ENCODE data around the gene OR13H1.
"Not testable (repeated sequence)": the region's sequence is repeated elsewhere in the genome, so short reads cannot be mapped to it uniquely, and the experiment has no call there.

Gene OR13H1, protein sequence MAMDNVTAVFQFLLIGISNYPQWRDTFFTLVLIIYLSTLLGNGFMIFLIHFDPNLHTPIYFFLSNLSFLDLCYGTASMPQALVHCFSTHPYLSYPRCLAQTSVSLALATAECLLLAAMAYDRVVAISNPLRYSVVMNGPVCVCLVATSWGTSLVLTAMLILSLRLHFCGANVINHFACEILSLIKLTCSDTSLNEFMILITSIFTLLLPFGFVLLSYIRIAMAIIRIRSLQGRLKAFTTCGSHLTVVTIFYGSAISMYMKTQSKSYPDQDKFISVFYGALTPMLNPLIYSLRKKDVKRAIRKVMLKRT

DNA sequence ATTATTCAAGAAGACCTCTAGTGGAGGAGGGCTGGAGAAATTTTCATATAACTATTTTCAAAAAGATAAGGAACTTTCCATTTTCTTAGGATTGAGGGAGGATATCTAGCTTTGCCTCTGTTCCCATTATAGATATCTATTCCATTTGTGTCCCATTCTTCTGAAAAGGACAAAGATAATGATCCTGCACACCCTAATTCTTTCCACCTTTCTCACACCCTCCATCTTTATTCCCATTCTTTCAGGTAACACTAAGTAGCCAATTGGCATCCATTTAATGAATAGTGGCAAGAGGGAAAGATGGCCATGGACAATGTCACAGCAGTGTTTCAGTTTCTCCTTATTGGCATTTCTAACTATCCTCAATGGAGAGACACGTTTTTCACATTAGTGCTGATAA, at the start of gene OR13H1:
OR13H1 (plus strand) TSS at position 301 of the 400 bp plus-strand sequence; CDS start at position 301, 0 bp downstream.
- no peak for DNase-seq (ENCODE audit: low spot score)

DNA sequence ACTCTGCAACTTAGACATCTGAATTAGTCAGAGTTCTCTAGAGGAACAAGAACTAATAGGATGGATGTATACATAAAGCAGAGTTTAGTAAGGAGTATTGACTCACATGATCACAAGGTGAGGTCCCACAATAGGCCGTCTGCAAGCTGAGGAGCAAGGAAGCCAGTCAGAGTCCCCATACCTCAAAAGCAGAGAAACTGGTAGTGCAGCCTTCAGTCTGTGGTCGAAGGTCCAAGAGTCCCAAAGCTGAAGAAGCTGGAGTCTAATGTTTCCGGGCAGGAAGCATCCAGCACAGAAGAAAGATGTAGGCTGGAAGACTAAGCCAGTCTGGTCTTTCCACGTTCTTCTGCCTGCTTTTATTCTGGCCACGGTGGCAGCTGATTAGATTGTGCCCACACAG, 42.3 kb upstream of the OR13H1 start:
- not testable (repeated sequence) for DNase-seq (ENCODE audit: low spot score)

DNA sequence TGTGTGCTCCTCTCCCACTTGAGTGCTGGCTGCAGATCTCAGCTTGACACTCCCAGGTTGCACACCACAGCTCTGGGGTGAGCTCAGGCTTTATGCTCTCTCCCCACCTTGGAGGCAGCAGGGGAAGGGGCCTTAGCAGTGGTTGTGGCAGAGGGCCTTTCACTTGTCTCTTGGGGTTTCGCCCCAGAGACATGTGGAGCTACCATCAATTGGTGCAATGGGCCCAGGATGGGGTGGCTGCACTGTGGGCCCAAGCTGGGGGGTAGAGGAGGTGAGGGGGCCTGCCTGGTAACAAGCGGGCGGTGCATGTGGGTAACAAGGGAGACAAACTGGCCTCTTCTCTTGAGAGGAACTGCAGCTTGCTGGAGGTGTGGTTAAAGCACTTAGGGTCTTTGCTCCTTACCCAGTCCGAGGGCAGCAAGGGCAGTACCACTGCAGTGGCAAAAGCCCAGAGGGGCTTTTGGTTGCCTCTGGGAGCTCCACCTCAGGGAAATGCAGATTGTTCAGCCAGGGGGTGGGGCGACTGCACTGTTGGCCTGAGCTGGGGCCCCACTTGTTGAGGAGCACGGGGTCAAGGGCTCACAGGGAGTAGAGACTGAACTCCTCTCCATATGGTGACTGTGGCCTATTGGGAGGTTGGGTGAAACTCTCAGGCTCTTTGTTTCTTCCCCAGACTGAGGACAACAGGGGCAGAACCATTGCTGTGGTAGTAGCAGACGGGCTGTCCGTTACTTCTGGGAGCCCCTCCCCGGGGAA, 30.5 kb upstream of the OR13H1 start:
- no peak for DNase-seq (ENCODE audit: low spot score)

DNA sequence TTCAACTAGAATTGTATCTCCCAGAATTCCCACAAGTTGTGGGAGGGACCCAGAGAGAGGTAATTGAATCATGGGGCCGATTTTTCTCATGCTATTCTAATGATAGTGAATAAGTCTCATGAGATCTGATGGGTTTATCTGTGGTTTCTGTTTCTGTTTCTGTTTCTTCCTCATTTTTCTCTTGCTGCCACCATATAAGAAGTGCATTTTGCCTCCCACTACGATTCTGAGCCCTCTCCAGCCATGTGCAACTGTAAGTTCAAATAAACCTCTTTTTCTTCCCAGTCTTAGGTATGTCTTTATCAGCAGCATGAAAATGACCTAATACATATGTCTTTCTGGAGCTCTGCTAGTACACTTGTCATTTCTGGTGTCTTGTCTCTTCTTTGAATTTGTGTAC, 22.1 kb upstream of the OR13H1 start:
- DNase-seq (ENCODE audit: low spot score): no peak

DNA sequence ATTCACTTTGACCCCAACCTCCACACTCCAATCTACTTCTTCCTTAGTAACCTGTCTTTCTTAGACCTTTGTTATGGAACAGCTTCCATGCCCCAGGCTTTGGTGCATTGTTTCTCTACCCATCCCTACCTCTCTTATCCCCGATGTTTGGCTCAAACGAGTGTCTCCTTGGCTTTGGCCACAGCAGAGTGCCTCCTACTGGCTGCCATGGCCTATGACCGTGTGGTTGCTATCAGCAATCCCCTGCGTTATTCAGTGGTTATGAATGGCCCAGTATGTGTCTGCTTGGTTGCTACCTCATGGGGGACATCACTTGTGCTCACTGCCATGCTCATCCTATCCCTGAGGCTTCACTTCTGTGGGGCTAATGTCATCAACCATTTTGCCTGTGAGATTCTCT, 344 bp downstream of the OR13H1 start:
- no peak for DNase-seq (ENCODE audit: low spot score)

DNA sequence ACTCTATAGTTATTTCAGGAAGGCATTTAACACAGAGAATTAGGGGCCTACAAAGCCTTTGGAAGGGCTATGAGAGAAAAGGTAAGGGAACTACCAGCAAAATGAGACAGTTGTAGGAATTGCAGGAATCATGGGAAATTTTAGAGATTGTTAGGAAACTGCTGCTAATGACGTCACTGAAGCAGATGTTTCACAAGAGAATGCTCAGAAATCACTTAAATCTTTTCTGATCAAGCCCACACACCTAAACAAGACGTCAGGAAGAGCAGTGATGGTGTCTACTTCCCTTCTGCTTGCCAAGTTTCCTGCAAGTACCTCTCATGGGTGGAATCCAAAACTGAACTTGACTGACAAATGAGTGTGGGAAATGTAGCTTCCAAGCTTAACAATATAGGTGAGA, 5.1 kb downstream of the OR13H1 start:
- DNase-seq (ENCODE audit: low spot score): no peak

DNA sequence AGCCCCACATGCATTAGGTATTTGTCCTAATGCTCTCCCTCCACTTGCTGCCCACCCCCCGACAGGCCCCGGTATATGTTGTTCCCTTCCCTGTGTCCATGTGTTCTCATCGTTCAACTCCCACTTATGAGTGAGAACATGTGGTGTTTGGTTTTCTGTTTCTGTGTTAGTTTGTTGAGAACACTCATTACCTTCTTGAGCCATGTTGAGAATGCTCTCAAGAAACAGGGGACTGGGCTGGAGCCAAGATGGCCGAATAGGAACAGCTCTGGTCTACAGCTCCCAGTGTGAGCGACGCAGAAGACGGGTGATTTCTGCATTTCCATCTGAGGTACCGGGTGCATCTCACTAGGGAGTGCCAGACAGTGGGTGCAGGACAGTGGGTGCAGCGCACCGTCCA, 8.6 kb downstream of the OR13H1 start:
- not testable (repeated sequence) for DNase-seq (ENCODE audit: low spot score)

DNA sequence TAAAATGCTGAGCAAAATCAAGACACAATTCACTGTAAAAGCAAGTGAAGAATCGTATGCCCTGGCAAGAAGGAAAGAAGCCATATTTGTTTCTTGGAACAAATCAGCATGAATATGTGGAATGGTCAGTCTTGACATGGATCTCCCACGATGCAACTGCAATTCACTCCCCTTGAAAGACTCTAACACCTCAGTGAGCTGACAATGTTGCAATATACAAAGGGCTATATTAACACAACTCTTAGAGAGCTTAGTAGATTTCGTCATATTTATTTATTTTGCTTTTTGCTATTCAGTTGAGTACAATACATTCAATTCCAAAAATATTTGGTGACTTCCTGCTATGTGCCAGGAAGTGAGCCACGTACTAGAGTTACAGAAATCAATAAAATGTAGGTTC, 14.7 kb downstream of the OR13H1 start:
- no peak for DNase-seq (ENCODE audit: low spot score)

DNA sequence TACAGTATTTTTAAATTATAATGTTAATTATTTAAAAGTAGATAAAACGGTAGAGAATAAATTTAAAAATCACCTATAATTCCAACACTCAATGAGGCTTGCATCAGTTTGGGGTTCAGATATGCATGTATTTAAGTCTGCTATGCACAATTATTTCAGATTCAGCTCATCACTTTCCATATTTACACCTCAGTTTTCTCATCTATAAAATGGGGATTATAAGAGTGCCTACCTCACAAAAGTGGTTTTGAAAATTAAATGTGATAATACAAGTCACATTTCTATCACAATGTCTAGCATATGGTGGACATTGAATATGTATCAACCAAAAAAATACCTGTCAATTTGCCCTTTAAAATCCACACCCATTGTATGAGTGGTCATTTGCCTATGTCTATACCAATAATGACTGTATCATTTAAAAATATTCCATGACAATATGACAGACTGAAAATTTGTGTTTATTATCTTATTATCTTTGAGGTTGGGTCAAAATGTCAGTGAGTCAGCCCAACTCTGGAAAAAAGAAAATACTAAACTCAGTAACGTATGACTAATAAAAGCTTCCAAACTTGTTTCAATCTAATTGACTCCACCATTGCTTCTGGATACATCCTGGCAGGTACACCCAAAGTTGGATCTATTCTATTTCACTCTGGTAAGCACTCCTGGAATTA, 20.8 kb downstream of the OR13H1 start:
- DNase-seq (ENCODE audit: low spot score): no peak

DNA sequence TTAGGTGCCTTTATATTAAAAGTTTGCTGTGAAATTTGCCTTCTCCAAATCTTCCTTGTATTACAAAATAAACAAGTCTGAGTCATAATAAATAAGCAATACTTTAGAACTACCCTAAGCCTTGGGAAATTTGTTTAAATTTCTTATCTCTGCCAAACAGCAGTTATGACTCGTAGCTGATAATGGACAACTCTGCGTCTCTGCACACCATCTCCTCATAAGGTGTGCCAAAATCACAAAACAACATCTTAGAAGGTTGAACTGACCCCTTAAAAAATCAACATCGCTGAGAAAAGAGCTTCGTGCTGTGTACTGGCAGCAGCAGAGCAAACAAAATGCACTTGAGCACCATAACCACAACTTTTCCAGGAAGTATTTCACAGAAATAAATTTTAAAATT, 22.0 kb downstream of the OR13H1 start:
- DNase-seq (ENCODE audit: low spot score): no peak

DNA sequence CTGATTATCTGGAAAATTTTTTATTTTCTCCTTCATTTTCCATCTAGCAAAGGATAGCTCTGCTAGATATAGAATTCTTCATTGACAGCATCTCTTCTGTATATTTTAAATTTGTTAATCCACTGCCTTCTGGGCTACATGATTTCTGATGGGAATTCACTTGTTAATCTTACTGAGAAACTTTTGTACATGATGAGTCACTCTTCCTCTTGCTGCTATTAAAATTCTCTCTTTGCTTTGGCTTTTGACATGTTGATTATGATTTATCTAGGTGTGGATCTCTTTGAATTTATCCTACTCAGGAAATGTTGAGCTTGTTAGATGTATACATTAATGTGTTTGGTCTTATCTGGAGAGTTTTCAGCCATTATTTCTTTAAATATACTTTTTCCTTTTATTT, 27.5 kb downstream of the OR13H1 start:
- DNase-seq (ENCODE audit: low spot score): no peak

DNA sequence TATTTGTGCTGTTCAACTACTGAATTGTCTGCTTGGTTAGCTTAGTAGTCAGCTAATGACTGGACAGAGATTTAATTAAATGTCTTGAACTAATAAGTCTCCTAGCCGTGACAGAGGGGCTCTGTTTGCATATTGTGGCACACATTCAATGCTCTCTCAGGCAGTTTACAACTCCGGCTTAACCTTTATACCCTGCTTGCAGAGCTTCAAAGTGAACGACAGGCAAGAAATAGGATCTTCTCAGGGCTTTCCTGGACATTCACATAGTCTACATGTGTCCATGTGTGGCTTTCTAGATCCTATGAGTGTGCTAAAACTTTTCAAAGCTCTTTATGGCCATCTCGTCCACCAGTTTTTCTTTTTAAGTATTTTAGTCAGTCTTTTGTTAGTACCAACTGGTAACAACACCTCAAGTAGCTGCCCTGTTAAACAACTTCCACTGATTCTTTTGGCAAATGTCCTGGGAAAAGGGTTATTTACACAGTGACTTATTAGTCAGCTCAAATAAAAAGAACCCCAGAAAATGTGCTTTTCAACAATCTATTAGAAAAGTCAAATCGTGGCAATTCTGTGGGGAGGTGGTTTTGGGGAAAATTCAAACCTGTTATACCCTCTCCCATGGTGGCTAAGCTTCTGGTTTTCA, 28.6 kb downstream of the OR13H1 start:
- no peak for DNase-seq (ENCODE audit: low spot score)

DNA sequence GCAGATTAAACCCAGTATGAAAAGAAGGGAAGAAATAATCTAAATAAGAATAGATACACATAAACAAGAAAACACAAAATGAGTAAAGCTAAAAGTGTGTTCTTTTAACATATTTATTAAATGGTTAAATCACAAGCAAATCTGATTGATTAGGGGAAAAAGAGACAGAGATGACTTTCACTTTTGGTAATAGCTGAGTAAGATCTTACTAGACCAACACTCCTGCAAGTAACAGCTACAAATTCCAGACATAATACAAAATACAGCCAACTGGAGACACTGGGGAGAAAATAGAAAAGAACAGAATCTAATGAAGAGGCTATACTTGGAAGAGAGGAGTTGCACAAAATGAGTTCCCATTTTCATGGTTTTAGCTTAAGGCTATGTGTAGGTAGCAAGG, 33.5 kb downstream of the OR13H1 start:
- no peak for DNase-seq (ENCODE audit: low spot score)

DNA sequence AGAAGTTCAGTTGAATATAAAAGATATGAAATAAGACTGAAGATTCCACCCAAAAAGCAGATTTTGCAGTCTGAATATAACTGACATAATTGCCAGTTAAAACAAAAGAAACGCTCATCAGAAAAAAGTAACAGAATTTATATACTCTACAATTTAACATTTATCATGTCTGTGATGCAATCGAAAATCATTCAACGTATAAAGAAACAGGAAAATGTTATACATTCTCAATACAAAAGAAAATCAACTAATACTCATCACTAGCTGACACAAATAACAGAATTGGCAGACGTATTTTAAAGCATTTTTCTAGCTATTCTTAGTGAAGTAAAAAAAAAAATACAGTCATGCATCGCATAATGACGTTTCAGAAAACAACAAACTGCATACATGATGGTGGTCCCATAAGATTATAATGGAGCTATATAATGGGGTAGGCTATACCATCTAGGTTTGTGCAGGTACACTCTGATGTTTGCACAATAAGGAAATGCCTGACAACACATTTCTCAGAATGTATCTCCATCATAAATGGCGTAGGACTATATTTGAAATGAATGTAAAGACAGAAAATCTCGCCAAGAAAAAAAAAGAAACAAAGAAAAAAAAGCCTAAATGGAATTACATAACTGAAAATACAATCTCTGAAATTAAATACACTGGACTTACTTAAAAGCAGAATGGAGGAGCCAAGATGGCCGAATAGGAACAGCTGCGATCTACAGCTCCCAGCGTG, 34.3 kb downstream of the OR13H1 start:
- no peak for DNase-seq (ENCODE audit: low spot score)

DNA sequence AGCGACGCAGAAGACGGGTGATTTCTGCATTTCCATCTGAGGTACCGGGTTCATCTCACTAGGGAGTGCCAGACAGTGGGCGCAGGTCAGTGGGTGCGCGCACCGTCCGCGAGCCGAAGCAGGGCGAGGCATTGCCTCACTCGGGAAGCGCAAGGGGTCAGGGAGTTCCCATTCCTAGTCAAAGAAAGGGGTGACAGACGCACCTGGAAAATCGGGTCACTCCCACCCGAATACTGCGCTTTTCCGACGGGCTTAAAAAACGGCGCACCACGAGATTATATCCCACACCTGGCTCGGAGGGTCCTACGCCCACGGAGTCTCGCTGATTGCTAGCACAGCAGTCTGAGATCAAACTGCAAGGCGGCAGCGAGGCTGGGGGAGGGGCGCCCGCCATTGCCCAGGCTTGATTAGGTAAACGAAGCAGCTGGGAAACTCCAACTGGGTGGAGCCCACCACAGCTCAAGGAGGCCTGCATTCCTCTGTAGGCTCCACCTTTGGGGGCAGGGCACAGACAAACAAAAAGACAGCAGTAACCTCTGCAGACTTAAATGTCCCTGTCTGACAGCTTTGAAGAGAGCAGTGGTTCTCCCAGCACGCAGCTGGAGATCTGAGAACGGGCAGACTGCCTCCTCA, 35.0 kb downstream of the OR13H1 start:
- DNase-seq (ENCODE audit: low spot score): not testable (repeated sequence)

DNA sequence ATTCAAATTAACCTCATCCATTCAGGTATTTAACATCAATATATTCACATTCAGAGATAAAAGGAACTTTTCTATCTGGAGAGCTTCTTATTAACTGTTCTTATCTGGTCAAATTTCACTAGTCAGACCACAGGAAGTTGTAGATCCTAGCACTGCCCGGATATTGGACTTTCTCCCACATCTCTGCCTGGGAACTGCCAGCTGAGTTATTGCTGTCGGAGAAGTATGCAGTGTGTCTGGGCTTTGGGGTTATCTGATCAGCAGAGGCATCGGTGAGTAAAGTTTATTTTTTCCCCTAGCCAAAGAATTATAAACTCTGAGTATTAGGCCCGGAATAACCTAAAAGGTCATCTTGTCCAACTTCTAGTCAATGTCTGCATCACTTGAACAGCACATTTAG, 45.1 kb downstream of the OR13H1 start:
- no peak for DNase-seq (ENCODE audit: low spot score)
